ENCODE data around the gene SNX9. TPM values are rescaled to one million over a fixed set of nuclear protein-coding genes. Genes with fewer than 3 reads are reported as not detected.

SNX9 gene
- polyA plus RNA-seq, 2 of the 4 experiments (the other 2 are of a cell fraction): 13.9 to 29.8 TPM

GRCh38 chr6:157978021-157978783 lies 155.2 kb downstream of the SNX9 start:
- no peak overlapping the region for H3K27ac ChIP-seq
- no peaks in the 10 kb centered on the region for H3K9me3 ChIP-seq
- ChIA-PET POLR2A (no interaction called here), CTCF (interaction anchor here (0.6 to 3.9 kb wide), 3 partner anchors 15 to 96 kb away, joined by 3 to 16 read pairs (median 3); no protein-coding TSS in a partner anchor)
- no peak overlapping the region for H3K4me2 ChIP-seq
- ATAC-seq (no peak), DNase-seq (ENCODE audit: low read depth in 1 of 2, low spot score in 1 of 2) (no peak), FAIRE-seq (no peak)
- H3K4me1 ChIP-seq: peaks cover 18% of the 10 kb centered on the region
- TF ChIP-seq KDM1A (IDR thresholded peaks at IDR 0.05; ENCODE audit: low read depth) (no peak), EP300 (IDR thresholded peaks at IDR 0.05) (no peak), MYC (IDR thresholded peaks at IDR 0.05; ENCODE audit: borderline replicate concordance, low read length) (no peak), NR3C1 (IDR thresholded peaks at IDR 0.05) (no peak), POLR2AphosphoS2 (conservative IDR thresholded peaks at IDR 0.05; ENCODE audit: low read length) (no peak), CBX8 (IDR thresholded peaks at IDR 0.05) (no peak), MAX (IDR thresholded peaks at IDR 0.05) (no peak), EHMT2 (IDR thresholded peaks at IDR 0.05; ENCODE audit: low read depth) (no peak), KDM5A (IDR thresholded peaks at IDR 0.05) (no peak), JUN (IDR thresholded peaks at IDR 0.05) (no peak), FOSL2 (IDR thresholded peaks at IDR 0.05) (no peak), FOSL2 (CRISPR knock-in tag; IDR thresholded peaks at IDR 0.05) (no peak), JUNB (IDR thresholded peaks at IDR 0.05) (no peak), ATOH8 (CRISPR knock-in tag; IDR thresholded peaks at IDR 0.05; ENCODE audit: low read depth) (no peak), EHF (CRISPR knock-in tag; IDR thresholded peaks at IDR 0.05) (no peak), ZSCAN20 (CRISPR knock-in tag; IDR thresholded peaks at IDR 0.05) (no peak), RNF2 (IDR thresholded peaks at IDR 0.05; ENCODE audit: borderline replicate concordance, low read depth) (no peak), CBX2 (IDR thresholded peaks at IDR 0.05; ENCODE audit: borderline replicate concordance, low read depth) (no peak), CEBPB (IDR thresholded peaks at IDR 0.05) (no peak)
- TF ChIP-seq, protein P1, sequence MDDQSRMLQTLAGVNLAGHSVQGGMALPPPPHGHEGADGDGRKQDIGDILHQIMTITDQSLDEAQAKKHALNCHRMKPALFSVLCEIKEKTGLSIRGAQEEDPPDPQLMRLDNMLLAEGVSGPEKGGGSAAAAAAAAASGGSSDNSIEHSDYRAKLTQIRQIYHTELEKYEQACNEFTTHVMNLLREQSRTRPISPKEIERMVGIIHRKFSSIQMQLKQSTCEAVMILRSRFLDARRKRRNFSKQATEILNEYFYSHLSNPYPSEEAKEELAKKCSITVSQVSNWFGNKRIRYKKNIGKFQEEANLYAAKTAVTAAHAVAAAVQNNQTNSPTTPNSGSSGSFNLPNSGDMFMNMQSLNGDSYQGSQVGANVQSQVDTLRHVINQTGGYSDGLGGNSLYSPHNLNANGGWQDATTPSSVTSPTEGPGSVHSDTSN (IDR thresholded peaks at IDR 0.05): no peak
- TF ChIP-seq, protein P2, sequence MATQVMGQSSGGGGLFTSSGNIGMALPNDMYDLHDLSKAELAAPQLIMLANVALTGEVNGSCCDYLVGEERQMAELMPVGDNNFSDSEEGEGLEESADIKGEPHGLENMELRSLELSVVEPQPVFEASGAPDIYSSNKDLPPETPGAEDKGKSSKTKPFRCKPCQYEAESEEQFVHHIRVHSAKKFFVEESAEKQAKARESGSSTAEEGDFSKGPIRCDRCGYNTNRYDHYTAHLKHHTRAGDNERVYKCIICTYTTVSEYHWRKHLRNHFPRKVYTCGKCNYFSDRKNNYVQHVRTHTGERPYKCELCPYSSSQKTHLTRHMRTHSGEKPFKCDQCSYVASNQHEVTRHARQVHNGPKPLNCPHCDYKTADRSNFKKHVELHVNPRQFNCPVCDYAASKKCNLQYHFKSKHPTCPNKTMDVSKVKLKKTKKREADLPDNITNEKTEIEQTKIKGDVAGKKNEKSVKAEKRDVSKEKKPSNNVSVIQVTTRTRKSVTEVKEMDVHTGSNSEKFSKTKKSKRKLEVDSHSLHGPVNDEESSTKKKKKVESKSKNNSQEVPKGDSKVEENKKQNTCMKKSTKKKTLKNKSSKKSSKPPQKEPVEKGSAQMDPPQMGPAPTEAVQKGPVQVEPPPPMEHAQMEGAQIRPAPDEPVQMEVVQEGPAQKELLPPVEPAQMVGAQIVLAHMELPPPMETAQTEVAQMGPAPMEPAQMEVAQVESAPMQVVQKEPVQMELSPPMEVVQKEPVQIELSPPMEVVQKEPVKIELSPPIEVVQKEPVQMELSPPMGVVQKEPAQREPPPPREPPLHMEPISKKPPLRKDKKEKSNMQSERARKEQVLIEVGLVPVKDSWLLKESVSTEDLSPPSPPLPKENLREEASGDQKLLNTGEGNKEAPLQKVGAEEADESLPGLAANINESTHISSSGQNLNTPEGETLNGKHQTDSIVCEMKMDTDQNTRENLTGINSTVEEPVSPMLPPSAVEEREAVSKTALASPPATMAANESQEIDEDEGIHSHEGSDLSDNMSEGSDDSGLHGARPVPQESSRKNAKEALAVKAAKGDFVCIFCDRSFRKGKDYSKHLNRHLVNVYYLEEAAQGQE (IDR thresholded peaks at IDR 0.05): no peak
- no peak overlapping the region for H3K4me3 ChIP-seq
- WGBS (ENCODE audit: missing lambda C conversion rate): 86% methylated on average over 16 of the region's 16 CpGs

Data from A549 (cell line).